Activated CD8-positive, alpha-beta memory T cell treated with anti-CD3 and anti-CD28 coated beads, Interleukin-2, amount 50 U/mL, for 4 hours (primary cell): ENCODE measurements around the gene SELENOI.
"Not testable (repeated sequence)": the region's sequence is repeated elsewhere in the genome, so short reads cannot be mapped to it uniquely, and the experiment has no call there.

Experiments
- DNase-seq: peaks from one replicate; pipeline ENCODE4 v3.0.0-alpha.2; 2020

The SELENOI gene

DNA sequence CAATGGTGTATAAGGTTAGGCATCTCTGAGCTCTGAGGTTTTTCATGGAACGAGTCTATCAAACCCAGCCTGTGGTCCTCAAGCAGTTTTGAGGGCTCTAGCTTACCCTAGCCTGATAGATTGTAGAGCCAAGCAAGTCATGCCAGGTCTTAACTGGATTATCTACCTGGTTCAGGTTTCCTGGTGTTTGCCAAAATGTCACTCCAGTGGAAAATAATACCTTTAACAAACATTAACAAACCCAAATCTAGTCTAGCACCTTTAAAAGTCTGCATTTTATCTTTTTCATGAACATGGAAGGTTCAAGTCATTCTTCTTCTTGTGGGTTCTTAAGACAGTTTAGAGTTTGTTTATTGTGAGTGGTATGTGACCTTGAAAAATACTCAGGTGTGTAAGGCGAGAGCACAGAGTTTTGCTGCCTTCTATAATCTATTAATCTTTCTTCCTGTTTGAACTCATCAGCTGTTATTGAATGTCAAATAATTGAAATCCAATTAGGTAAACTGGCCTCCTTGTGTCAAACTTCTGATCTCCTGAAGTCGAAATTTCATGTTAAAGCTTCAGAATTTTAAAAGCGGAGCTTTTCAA, 14.0 kb downstream of the SELENOI start:
- DNase-seq, result no peak

- DNase-seq, result no peak
Measured at GRCh38 chr2:26363323-26363722, 17.4 kb downstream of the SELENOI start.

DNA sequence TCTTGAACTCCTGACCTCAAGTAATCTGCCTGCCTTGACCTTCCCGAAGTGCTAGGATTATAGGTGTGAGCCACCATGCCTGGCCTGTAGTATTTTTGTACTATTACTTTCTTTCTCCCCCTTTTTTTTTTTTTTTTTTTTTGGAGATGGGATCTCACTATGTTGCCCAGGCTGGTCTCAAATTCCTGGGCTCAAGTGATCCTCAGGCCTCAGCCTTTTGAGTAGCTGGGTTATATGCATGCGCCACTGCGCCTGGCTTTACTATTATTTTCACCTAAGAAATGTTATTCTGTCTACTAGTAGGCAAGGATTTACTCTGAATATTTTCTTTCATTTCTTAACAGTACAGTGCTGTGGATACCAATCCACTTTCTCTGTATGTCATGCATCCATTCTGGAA, 18.0 kb downstream of the SELENOI start:
- no peak for DNase-seq

DNA sequence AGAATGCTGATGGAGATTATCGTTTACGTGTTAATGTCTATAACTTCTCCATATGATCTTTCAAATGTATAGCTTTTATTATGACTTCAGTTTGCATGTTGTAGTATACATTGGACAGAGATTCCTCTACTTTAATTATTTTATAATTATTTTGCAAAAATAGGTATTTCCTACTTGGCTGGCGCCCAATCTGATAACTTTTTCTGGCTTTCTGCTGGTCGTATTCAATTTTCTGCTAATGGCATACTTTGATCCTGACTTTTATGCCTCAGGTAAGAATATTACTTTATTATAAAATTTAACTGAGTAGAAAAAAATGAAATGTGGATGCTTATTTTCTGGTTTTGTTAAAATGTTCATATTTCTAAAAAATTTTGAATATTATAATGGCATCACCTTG, 18.7 kb downstream of the SELENOI start:
- no peak for DNase-seq

DNA sequence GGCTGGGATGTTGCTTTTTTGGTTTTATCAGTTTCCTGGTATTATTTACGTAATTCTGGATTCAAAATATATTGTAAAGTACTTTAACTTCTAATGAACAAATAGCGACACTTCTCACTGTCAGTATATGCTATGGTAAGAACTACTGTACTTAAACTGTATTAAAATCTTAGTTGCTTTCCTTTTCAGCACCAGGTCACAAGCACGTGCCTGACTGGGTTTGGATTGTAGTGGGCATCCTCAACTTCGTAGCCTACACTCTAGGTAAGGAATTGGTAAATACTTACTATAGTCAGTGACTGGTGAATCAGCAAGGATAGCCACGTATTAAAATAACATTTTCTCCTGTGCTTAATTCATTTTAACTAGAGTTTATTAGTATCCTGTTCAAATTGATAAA, 21.0 kb downstream of the SELENOI start:
- no peak for DNase-seq

DNA sequence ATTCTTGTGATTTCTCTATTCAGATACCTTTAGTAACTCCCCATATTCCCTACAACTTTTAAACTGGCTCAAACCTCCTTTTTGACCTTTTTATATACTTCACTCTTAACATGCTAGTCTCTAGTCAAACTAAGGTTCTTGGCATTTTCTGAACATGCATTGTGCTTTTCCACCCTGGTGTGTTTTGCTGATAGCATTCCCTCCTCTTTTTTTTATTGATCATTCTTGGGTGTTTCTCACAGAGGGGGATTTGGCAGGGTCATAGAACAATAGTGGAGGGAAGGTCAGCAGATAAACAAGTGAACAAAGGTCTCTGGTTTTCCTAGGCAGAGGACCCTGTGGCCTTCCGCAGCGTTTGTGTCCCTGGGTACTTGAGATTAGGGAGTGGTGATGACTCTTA, 23.7 kb downstream of the SELENOI start:
- DNase-seq, result not testable (repeated sequence)

GRCh38 chr2:26370909-26371308, 25.0 kb downstream of the SELENOI start:
- not testable (repeated sequence) for DNase-seq

DNA sequence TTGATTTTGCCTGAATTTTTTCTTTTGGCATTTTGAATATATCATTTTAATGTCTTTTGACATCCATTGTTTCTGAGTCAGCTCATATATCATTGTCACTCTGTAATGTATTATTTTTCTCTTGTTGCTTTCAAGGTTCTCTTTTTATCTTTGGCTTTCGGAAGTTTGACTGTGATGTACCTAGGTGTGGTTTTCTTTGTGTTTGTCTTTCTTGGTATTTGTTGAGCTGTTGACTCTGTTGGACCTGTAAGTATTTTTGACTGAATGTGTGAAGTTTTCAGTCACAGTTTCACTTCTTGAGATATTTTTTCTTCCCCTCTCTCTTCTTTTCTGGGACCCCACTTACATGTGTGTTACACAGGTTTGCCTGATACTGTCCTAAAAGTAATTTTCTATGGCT, 30.9 kb downstream of the SELENOI start:
- DNase-seq, result no peak

DNA sequence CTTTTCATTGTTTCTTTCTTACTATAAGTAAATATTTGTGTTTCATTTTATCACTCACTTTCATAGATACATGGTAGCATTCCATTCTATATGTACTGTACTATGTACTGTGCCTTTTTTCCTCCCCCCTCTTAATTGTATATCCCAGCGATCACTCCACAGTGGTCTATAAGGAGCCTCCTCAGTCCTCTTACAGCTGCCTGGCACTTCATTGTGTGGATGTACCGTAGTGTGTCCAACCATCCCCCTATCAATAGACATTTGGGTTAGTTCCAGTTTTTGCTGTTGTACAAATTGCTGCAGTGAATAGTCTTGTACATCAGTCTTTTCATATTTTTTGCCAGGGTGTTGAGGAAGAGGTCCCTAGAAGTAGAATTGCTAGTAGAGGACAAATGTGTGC, 34.3 kb downstream of the SELENOI start:
- DNase-seq, result no peak

GRCh38 chr2:26382564-26382963, 36.6 kb downstream of the SELENOI start:
- DNase-seq, result no peak

DNA sequence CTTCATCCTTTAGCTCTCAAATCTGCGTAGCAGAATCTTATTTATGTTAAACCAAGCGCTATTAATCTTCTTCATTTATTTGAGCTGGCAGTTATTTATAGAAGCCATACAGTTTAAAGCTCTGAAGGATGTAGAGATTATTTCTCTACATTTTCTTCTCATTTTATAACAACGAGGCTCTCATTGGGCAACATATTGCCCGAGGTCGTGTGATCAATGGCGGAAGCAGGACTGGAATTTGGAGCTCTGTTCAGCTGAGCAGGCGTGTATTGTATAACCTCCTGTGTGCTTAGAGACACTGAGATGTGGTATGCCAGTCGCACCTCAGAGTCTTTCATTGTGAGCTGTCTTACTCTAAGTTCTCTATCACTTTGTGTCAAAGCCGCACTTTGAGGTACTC, 38.2 kb downstream of the SELENOI start:
- no peak for DNase-seq

- DNase-seq, result no peak
Measured at GRCh38 chr2:26384597-26384996, 38.7 kb downstream of the SELENOI start.

GRCh38 chr2:26387189-26387588, 41.2 kb downstream of the SELENOI start:
- DNase-seq, result no peak

GRCh38 chr2:26394694-26395093, 48.8 kb downstream of the SELENOI start:
- DNase-seq, result no peak

DNA sequence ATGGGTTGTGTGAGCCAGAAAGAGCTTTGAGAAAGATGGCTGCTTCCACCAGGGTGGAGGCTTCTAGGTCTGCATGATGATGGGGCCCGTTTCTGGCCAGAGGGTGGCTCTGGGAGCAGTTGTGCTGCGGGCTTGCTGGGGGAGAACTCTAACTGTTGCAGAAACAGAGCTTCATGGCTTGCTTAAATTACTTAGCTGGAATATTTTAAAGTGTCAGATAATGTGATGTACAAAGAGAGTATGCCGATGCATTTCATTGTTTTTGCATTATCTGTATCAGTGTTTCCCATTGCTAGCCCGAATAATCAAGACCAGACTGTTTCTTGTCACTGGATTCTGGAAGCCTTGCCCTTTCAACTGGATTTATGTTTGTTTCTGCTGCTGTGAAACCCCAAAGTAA, 49.5 kb downstream of the SELENOI start:
- no peak for DNase-seq

- peak; percentile 40 for DNase-seq
Measured at GRCh38 chr2:26396734-26397298, 50.9 kb downstream of the SELENOI start.

GRCh38 chr2:26399771-26400376, 53.9 kb downstream of the SELENOI start:
- no peak for DNase-seq

DNA sequence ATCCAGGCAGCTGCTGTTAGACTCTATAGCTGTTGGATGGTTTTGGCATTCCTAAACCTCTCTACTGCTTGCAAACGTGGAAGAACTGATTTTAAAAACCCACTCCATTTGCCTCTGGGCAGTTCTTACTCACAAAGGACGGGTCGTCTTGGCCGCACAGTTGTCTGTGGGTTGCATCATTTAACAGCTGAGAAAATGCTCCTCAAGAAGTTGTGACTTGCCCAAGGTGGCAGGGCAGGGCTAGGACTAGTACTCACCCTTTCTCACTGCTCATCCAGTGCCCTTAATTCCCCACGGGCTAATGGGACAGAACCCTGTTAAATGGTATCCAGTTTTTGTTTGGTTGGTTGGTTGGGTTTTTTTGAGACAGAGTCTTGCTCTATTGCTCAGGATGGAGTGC, 54.8 kb downstream of the SELENOI start:
- no peak for DNase-seq

DNA sequence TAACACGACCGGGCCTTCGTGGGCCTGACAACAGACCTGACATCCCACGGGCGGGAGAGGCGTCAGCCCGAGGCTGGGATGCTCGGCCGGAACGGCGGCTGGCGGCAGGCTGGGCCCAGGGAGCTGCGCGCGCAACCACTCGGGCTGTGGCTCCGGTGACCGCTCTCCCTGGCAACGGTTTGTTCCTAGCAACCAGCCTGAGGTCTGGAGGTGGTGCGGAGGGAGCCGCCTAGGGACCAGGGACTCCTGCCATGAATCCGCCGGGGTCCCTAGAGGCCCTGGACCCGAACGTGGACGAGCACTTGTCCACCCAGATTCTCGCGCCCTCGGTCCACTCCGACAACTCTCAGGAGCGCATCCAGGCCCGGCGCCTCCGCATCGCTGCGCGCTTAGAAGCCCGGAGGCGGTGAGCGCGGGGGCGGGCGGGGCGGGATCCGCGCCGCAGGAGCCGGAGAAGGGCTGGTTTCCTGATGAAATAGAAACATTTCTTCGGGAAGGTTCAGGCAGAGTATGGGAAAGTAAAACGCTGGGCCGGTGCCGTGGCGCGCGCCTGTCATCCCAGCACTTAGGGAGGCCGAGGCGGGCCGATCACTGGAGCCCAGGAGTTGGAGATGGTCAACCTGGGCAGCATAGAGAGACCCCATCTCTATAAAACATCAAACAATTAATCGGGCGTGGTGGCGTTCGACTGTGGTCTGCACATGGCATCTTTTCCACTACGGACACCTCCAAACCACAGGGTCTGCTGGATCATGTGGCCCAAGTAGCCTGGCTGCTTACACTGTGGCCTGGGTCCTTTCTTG, 56.0 kb downstream of the SELENOI start, which contains the start of gene DRC1:
Gene DRC1, plus strand, starts transcription at position 182 of the 803 bp plus-strand sequence. Its CDS starts 70 bp downstream, at position 252.
- no peak for DNase-seq

GRCh38 chr2:26407526-26407925, 61.6 kb downstream of the SELENOI start:
- no peak for DNase-seq

- no peak for DNase-seq
Measured at GRCh38 chr2:26409785-26410184, 63.8 kb downstream of the SELENOI start.

- DNase-seq, result no peak
Measured at GRCh38 chr2:26410764-26411243, 64.9 kb downstream of the SELENOI start.

- DNase-seq, result no peak
Measured at GRCh38 chr2:26411419-26411818, 65.5 kb downstream of the SELENOI start.
